ENCODE results near the gene KRTAP10-4.

GRCh38 chr21:44527156-44527982 lies 46.2 kb upstream of the KRTAP10-4 start:
- TF ChIP-seq CTCF (IDR thresholded peaks at IDR 0.05; ENCODE audit: extremely low read depth in 1 of 2, insufficient read depth in 1 of 2, low read depth in 1 of 2, low read length in 2 of 2) (no peak), EZH2 (IDR thresholded peaks at IDR 0.05; ENCODE audit: borderline replicate concordance, low read depth, low read length, severe bottlenecking) (no peak), POLR2A (IDR thresholded peaks at IDR 0.05; ENCODE audit: low read depth, low read length) (no peak), JUN (IDR thresholded peaks at IDR 0.05; ENCODE audit: borderline replicate concordance, insufficient read depth, insufficient read length, low read depth) (no peak), MAX (IDR thresholded peaks at IDR 0.05; ENCODE audit: insufficient read depth, insufficient read length) (no peak)

All from endothelial cell of umbilical vein (primary cell).